GM12878 (cell line): ENCODE data around the gene CRYZL1. TPM values are rescaled to one million over a fixed set of nuclear protein-coding genes. Genes with fewer than 3 reads are reported as not detected.

Source experiments
- ATAC-seq: fragments of 200-7000 bp; cut with Tn5 transposase; 3 replicates; pipeline ENCODE4 v1.9.1; 2020; ENCODE audit warnings: mild to moderate bottlenecking, moderate library complexity
- BruUV-seq: library from RNA; stranded (reverse); fragments of 400-500 nt; replicated peaks from 2 replicates; lab custom pipeline; 2021; lab: Mats Ljungman, UMichigan
- CTCF ChIA-PET: fragments of 300-600 bp; sonication (Branson Sonifier 250); formaldehyde crosslinking; extraction: SDS; loops from one replicate; lab custom pipeline; 2021; ENCODE audit warnings: inconsistent platforms; lab: Yijun Ruan, JAX
- POLR2A ChIA-PET: fragments of 350-600 bp; formaldehyde crosslinking; extraction: SDS; loops from one replicate; lab custom pipeline; 2021; ENCODE audit warnings: inconsistent platforms; lab: Charles Lee
- RAD21 ChIA-PET: fragments of 300-600 bp; sonication (Branson Sonifier 250); formaldehyde crosslinking; loops from one replicate; lab custom pipeline; 2023; ENCODE audit warnings: antibody characterized with exemption; ENCODE audit not compliant: unreplicated experiment; lab: Charles Lee
- SMC1A ChIA-PET: fragments of 300-600 bp; sonication (Branson Sonifier 250); formaldehyde crosslinking; loops from one replicate; lab custom pipeline; 2023; ENCODE audit not compliant: unreplicated experiment, uncharacterized antibody; lab: Charles Lee
- DNase-seq: peaks from one replicate; pipeline ENCODE4 v3.0.0-alpha.2; 2011; ENCODE audit warnings: low read depth, low spot score
- FAIRE-seq: peaks from 3 replicates; lab custom pipeline; 2011; peaks lifted over from hg19 to GRCh38; lab: Jason Lieb, UNC
- H2AFZ ChIP-seq: 2 replicates; pipeline ENCODE4 v1.6.0; 2011; ENCODE audit warnings: low read depth, low read length, control low read depth; ENCODE audit not compliant: control insufficient read depth
- H3K27ac ChIP-seq: 2 replicates; pipeline ENCODE4 v1.5.1; 2011; ENCODE audit warnings: control low read depth; ENCODE audit not compliant: control insufficient read depth, insufficient read depth
- H3K27me3 ChIP-seq, 2 experiments: replicated peaks in 1 of 2; 2 replicates each; pipeline versions ENCODE4 v1.6.0 to v1.6.1; 2011; ENCODE audit warnings: low read length in 1 of 2; ENCODE audit not compliant: control insufficient read depth in 2 of 2, insufficient read depth in 2 of 2
- H3K36me3 ChIP-seq, 2 experiments: 2 replicates each; pipeline ENCODE4 v1.5.1; 2011; ENCODE audit warnings: low read length in 1 of 2; ENCODE audit not compliant: control insufficient read depth in 2 of 2, insufficient read depth in 2 of 2
- H3K4me1 ChIP-seq: 2 replicates; pipeline ENCODE4 v1.6.1; 2011; ENCODE audit warnings: mild to moderate bottlenecking, low read length, moderate library complexity, mixed read lengths; ENCODE audit not compliant: control insufficient read depth, insufficient read depth
- H3K4me2 ChIP-seq: 2 replicates; pipeline ENCODE4 v1.6.0; 2011; ENCODE audit warnings: control low read depth; ENCODE audit not compliant: control insufficient read depth, insufficient read depth
- H3K4me3 ChIP-seq: fragments of 200-600 bp; sonication (generic); 2 replicates; pipeline ENCODE4 v1.5.1; 2016
- H3K79me2 ChIP-seq: 2 replicates; pipeline ENCODE4 v1.6.0; 2011; ENCODE audit warnings: low read length; ENCODE audit not compliant: control insufficient read depth, insufficient read depth
- H3K9ac ChIP-seq: 2 replicates; pipeline ENCODE4 v1.8.0; 2011; ENCODE audit warnings: low read length, control low read depth, mixed read lengths; ENCODE audit not compliant: control insufficient read depth, insufficient read depth
- H3K9me3 ChIP-seq: replicated peaks from 3 replicates; pipeline ENCODE4 v1.5.1; 2011; ENCODE audit warnings: mild to moderate bottlenecking, low read length; ENCODE audit not compliant: control insufficient read depth, insufficient read depth
- H4K20me1 ChIP-seq: 2 replicates; pipeline ENCODE4 v1.6.0; 2011; ENCODE audit not compliant: control insufficient read depth, insufficient read depth
- BCL11A ChIP-seq: IDR thresholded peaks from 2 replicates; pipeline ENCODE4 v1.6.1; 2011; ENCODE audit warnings: low read depth, low read length
- DPF2 ChIP-seq: fragments of 450-650 bp; IDR thresholded peaks from 2 replicates; pipeline ENCODE4 v1.6.1; 2017; ENCODE audit warnings: mild to moderate bottlenecking
- EGR1 ChIP-seq, 2 experiments: IDR thresholded peaks; 1 replicate in 1 of 2; 2 replicates in 1 of 2; pipeline ENCODE4 v1.6.1; 2011 to 2012; ENCODE audit warnings: low read depth in 2 of 2, low read length in 2 of 2, borderline replicate concordance in 1 of 2, mild to moderate bottlenecking in 1 of 2, moderate library complexity in 1 of 2
- MXI1 ChIP-seq: fragments of 150-350 bp; IDR thresholded peaks from 2 replicates; pipeline ENCODE4 v1.6.1; 2011; ENCODE audit warnings: low read depth, mild to moderate bottlenecking, inconsistent platforms, low read length, improper control_type of control experiment
- NR2C2 ChIP-seq: IDR thresholded peaks from 2 replicates; pipeline ENCODE4 v1.6.1; 2011; ENCODE audit warnings: borderline replicate concordance, low read depth; ENCODE audit not compliant: control insufficient read depth, insufficient read length
- NR2F1 ChIP-seq: fragments of 450-650 bp; conservative IDR thresholded peaks from 2 replicates; pipeline ENCODE4 v1.6.1; 2017; ENCODE audit warnings: mild to moderate bottlenecking
- ZNF217 ChIP-seq: fragments of 450-650 bp; IDR thresholded peaks from 2 replicates; pipeline ENCODE4 v1.6.1; 2017; ENCODE audit warnings: antibody characterized with exemption, mild to moderate bottlenecking
- ZSCAN29 ChIP-seq: fragments of 450-650 bp; IDR thresholded peaks from 2 replicates; pipeline ENCODE4 v1.6.1; 2017; ENCODE audit warnings: mild to moderate bottlenecking, moderate library complexity
- WGBS: methylation state at CpG from one replicate; pipeline ENCODE4 v1.1.6; 2016; ENCODE audit warnings: low lambda C conversion rate; ENCODE audit not compliant: insufficient replicate concordance, insufficient coverage; ENCODE audit errors: missing lambda C conversion rate; 5-methylcytosine and 5-hydroxymethylcytosine counted together
- in situ Hi-C: fragments of 300-500 bp; cut with MboI; formaldehyde crosslinking; loops from 9 replicates; pipeline ENCODE4 v1.14.3; 2018; ENCODE audit warnings: mixed read lengths
- intact Hi-C: fragments of 100-400 bp; cut with micrococcal nuclease; formaldehyde crosslinking; loops from one replicate; pipeline ENCODE4 v1.14.2; 2022; ENCODE audit not compliant: unreplicated experiment
- polyA plus RNA-seq, 11 experiments: library from polyadenylated mRNA; depleted of rRNA in 4 of 11; unstranded in 6 of 11; stranded (reverse) in 5 of 11; fragments of >200 nt; fragmentation: Nextera tagmentation in 4 of 11; fragmentation: Illumina TruSeq in 1 of 11; extraction: Ambion mirVana in 4 of 11; extraction: Trizol in 1 of 11; gene quantifications; 1 replicate in 1 of 11; 2 replicates in 10 of 11; pipeline versions ENCODE4 v1.2.1 to v1.2.3, GENCODE V29; 2011 to 2016; ENCODE audit warnings: inconsistent platforms in 2 of 11, missing spikeins in 2 of 11, low read depth in 1 of 11
- total RNA-seq, 4 experiments: library from RNA; depleted of rRNA in 3 of 4; stranded (reverse); fragments of >200 nt in 3 of 4; fragmentation: Illumina TruSeq in 1 of 4; extraction: Trizol in 1 of 4; gene quantifications; 2 replicates each; pipeline versions ENCODE4 v1.2.1 to v1.2.3, GENCODE V29; 2013 to 2021
- TF ChIP-seq, protein P1 (sequence below): fragments of 450-650 bp; IDR thresholded peaks from 2 replicates; pipeline ENCODE4 v1.6.1; 2017; ENCODE audit warnings: mild to moderate bottlenecking, moderate library complexity

Gene CRYZL1
- total and polyA plus RNA-seq, 10 of the 15 experiments (the other 5 are each of a cell fraction or from before 2014, with no cell fraction given): 14.3 to 72.4 (median 30.7) TPM

DNA sequence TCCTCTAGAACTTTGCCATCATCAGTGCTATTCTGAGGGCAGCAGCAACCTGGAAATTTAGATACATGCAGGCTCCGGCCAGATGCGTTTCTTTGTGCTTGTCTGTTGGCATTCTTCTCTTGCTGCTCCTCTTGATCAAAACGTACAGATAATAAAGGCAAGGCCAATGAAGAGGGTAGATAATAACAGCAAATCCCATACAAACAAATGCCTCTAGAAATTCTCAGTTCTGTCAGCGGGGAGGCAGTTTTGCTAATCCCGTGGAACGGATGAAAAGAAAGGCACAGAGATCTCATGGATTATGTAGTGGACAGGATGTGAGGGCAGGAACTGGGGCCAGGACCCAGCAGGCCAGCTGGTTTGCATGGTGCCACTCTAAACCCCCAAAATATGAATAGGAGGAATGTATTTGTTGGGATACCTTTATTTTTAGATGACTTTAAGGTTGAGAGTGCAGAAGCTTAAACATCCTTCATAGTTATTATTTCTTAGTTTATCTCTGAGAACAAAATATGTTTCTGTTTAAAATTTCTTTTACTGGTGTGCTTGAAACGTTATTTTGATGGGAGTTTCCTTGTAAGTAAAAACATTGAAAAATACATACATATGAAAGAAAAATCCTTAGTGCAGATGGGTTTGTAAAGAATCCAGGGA lies 2.2 kb upstream of the CRYZL1 start:
- TF ChIP-seq DPF2: no peak
- no peak for TF ChIP-seq ZNF217
- no peak for TF ChIP-seq BCL11A
- TF ChIP-seq, all 136 proteins: peak for 0
- Histone ChIP-seq H3K9me3 (no peaks in the 10 kb centered on the region), H3K79me2 (peaks cover 13% of the 10 kb centered on the region), H3K27ac (no peak overlapping the region), H3K4me2 (peak overlapping the region; percentile 85), H3K27me3 (peaks cover 0 to 6% of the 10 kb centered on the region in 2 experiments; a peak in 2 of 4 replicates), H2AFZ (peak overlapping the region; percentile 93; the same call in 1 of the 2 replicates), H4K20me1 (no peaks in the 10 kb centered on the region), H3K9ac (peak overlapping the region; percentile 46; the same call in 1 of the 2 replicates), H3K4me3 (peak overlapping the region; percentile 94), H3K36me3 (no peaks in the 10 kb centered on the region), H3K4me1 (no peaks in the 10 kb centered on the region)
- DNase-seq (no peak), ATAC-seq (no peak), FAIRE-seq (peak; percentile 81)
- RAD21 ChIA-PET: no interaction called here
- POLR2A ChIA-PET: no interaction called here
- in situ Hi-C loops (loop anchor here (25.0 kb wide), 1 partner anchor 1256 kb away; the partner anchor contains the start of gene URB1), intact Hi-C loops (loop anchor here (2.0 kb wide), 1 partner anchor 271 kb away; the partner anchor contains the start of gene ATP5PO)
- BruUV-seq: TSS peak; percentile 62
- SMC1A ChIA-PET: no interaction called here
- CTCF ChIA-PET: interaction anchor here (1.0 kb wide), 1 partner anchor 711 kb away, joined by 3 read pairs; no protein-coding TSS in a partner anchor
- WGBS: 29% methylated on average over 7 of the region's 7 CpGs

DNA sequence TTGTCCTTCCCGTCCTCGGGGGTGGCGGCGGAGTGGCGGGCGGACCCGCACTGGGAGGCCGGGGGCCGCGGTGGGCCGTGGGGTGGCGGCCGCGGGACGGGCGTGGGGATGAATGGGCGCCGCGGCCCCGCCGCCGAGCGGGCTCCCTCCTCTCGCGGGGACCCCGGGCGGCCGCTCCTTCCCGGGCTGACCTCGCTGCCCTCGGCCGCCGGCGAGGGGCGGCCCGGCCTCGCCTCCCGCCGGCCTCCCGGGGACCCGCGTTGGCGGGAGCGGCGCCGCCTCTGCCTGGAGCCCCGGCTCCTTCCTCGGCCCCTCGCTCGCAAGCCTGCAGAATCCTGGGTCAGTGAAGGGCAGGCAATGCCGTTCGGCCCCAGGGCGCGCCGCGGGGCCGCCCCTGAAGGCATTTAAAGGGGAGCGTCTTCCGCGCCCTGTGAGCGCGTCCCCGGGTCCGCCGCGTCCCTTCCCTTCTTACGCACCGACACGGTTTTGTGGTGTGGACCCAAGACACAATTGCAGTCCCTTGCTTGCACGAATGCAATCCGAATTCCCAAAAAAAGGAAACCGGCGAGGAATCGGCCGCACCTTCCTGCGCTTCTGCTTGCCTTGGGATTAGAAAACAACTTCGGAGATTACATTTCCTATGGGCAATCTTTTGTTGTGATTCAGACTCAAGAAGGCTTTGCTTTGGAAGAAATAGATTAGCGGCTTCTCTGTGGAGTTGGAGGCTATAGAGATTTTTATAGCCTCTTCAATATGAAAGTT lies 1.5 kb upstream of the CRYZL1 start:
- 2% methylated on average over 47 of the region's 78 CpGs for WGBS
- Histone ChIP-seq H3K4me3 (peak overlapping the region; percentile 94), H3K4me1 (no peaks in the 10 kb centered on the region), H3K4me2 (peak overlapping the region; percentile 85), H2AFZ (peak overlapping the region; percentile 93), H3K27me3 (peaks cover 0 to 6% of the 10 kb centered on the region in 2 experiments; a peak in 2 of 4 replicates), H3K9me3 (no peaks in the 10 kb centered on the region), H3K79me2 (peaks cover 13% of the 10 kb centered on the region), H3K9ac (peak overlapping the region; percentile 46; the same call in 1 of the 2 replicates), H3K27ac (no peak overlapping the region), H3K36me3 (no peaks in the 10 kb centered on the region), H4K20me1 (no peaks in the 10 kb centered on the region)
- no peak for DNase-seq
- ChIA-PET POLR2A (no interaction called here), CTCF (no interaction called here), RAD21 (no interaction called here), SMC1A (no interaction called here)
- BruUV-seq: no TSS peak
- no peak for FAIRE-seq
- intact Hi-C loops: loop anchor here (2.0 kb wide), 1 partner anchor 272 kb away; the partner anchor contains the start of gene ATP5PO
- in situ Hi-C loops: loop anchor here (25.0 kb wide), 1 partner anchor 1256 kb away; the partner anchor contains the start of gene URB1
- ATAC-seq: no peak
- TF ChIP-seq MXI1: peak; percentile 21; the same call in 1 of the 2 replicates
- no peak for TF ChIP-seq EGR1 (IDR thresholded peaks at IDR 0.05; ENCODE audit: borderline replicate concordance in 1 of 2, low read depth in 2 of 2, low read length in 2 of 2)
- TF ChIP-seq, protein P1, sequence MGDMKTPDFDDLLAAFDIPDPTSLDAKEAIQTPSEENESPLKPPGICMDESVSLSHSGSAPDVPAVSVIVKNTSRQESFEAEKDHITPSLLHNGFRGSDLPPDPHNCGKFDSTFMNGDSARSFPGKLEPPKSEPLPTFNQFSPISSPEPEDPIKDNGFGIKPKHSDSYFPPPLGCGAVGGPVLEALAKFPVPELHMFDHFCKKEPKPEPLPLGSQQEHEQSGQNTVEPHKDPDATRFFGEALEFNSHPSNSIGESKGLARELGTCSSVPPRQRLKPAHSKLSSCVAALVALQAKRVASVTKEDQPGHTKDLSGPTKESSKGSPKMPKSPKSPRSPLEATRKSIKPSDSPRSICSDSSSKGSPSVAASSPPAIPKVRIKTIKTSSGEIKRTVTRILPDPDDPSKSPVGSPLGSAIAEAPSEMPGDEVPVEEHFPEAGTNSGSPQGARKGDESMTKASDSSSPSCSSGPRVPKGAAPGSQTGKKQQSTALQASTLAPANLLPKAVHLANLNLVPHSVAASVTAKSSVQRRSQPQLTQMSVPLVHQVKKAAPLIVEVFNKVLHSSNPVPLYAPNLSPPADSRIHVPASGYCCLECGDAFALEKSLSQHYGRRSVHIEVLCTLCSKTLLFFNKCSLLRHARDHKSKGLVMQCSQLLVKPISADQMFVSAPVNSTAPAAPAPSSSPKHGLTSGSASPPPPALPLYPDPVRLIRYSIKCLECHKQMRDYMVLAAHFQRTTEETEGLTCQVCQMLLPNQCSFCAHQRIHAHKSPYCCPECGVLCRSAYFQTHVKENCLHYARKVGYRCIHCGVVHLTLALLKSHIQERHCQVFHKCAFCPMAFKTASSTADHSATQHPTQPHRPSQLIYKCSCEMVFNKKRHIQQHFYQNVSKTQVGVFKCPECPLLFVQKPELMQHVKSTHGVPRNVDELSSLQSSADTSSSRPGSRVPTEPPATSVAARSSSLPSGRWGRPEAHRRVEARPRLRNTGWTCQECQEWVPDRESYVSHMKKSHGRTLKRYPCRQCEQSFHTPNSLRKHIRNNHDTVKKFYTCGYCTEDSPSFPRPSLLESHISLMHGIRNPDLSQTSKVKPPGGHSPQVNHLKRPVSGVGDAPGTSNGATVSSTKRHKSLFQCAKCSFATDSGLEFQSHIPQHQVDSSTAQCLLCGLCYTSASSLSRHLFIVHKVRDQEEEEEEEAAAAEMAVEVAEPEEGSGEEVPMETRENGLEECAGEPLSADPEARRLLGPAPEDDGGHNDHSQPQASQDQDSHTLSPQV: no peak
- TF ChIP-seq NR2F1: peak; percentile 79
- TF ChIP-seq NR2C2: no peak
- TF ChIP-seq ZSCAN29: no peak
